ENCODE data around the gene GFPT2.

GFPT2 gene

DNA sequence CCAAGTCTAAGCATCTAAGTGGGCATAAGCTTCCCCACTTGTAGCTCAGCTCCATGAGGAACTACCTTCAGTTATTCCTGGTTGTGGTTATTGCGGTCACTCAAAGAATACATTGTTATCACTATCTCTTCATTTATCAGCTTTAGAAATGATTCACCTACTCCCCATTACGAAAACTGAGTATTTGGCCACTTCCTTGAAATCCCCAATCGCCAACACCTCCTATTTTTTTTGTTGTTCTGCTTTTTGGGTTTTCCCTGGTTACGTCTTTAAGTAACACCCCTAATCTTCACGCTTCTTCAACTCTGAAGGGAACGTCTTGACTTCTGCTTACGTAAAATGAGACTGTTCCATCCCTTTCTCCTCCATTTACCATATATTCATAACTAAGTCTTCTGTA is 81.9 kb downstream of the GFPT2 start:
- no peak for DNase-seq

DNA sequence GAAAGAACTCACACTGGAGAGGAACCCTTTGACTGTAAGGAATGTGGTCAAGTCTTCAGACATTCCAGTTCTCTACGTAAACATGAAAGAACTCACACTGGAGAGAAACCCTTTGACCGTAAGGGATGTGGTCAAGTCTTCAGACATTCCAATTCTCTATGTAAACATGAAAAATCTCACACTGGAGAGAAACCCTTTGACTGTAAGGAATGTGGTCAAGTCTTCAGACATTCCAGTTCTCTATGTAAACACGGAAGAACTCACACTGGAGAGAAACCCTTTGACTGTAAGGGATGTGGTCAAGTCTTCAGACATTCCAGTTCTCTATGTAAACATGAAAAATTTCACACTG is 93.9 kb downstream of the GFPT2 start:
- no peak for DNase-seq

DNA sequence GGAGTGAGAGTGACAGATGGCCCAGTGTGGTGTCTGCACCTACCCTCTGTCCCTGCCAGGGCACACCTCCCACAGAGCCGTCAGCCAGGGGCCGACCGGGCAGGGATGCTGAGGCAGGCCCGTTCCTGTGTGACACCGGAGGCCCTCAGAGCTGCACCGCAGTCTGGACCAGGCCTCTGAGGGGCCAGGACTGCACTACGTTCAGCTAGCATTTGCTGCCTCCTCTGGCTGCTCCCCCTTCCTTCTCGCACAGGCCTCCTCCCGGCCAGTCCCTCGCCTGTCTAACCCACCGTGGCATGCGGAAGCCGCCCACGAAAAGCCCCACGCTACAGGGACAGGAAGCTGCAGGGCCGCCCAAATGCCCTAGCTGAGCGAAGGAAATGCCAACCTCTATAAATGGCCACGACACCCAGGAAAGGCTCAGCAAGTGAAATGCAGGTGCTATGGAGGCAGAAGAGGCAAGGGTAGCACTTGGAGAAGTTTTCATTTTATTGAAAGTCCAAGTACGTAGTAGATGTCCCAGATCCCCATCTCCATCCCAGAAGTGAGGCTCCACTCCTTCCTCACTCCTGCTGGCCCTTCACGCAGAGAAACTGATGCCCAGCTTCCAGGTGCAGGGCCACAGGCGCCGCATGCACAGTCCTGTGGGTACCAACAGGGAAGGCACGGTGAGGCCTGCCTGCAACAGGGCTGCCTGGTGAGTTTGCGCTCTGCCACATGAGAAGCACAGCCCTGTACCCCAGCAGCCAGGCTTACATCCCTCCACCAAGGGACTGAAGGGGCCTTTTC is 99.9 kb downstream of the GFPT2 start:
- no peak for DNase-seq

DNA sequence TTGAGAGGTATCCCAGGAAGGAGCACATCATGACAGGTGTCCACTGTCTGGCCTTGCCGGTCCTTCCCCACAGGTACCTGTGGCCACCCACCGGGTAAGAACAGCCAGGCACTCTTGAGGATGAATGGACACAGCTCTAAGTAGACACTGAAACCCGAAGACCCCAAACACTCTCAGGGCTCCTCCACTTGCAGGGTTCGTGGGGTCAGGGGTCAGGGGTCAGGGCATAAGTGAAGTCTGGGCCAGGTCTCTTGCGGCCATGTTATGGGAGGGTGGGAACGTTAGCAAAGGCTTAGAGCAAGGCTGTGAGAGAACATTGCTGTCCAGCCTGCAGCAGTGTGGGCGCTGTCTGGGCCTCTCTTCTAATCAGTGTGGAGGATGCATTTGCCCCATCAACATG is 101.2 kb downstream of the GFPT2 start:
- no peak for DNase-seq

DNA sequence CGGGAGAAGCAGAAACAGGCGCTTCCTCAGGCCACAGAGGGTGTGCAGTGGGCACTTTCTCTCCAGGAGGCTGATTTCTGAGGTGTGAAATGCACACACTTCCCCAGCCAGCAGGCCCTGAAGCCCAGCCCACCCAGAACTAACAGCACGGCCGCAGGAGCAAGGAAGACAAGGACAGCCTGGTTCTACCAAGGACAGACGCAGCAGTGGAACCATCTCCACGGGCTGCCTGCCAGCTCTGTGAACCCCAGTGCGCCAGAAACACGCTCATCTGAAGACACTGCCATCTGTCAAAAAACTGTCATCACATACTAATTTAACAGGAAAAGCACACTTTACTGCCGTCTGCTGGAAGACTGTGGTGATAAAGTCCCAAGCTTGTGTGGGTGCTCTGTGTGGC is 102.0 kb downstream of the GFPT2 start:
- DNase-seq, result no peak

Data from NCI-H1417 treated with DMSO at 0.1 percent for 48 hours (cell line).